Measurements from ENCODE around the gene MUC22.
"Not testable (repeated sequence)": the region's sequence is repeated elsewhere in the genome, so short reads cannot be mapped to it uniquely, and the experiment has no call there.

Gene MUC22

DNA sequence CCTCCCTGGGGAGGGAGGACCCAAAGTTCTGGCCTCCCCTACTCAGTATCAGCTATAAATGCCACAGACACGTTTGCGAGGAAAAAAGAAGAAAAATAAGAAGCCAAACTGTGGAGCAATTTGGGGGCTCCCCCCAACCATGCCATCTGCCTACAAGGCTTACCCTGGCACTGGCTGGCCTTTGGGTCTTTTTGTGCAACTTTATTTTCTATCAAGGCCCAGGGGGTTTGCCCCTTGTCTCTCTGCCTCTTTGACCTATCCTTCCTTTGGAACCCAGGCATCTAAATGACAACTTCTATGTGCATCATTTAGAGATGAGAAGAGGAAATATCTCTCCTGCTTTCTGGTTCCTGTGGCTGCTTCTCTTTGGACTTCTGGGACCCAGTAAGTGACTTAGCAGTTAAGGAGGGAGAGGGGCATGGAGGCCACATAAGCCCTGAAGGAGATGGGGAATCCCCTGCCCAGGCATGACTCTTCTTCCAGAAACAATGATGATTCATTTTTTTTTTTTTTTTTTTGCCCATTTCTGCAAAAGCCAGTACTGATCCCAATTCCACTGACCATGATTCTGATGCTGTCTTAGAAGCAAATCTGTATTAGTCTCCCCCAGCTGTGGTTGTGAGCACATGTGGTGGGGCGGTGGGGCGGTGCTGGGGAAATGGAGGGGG lies at the start of gene MUC22:
MUC22 (plus strand) TSS at position 82 of the 668 bp plus-strand sequence; CDS start at position 315, 233 bp downstream.
- DNase-seq (ENCODE audit: low spot score), result peak; percentile 68

DNA sequence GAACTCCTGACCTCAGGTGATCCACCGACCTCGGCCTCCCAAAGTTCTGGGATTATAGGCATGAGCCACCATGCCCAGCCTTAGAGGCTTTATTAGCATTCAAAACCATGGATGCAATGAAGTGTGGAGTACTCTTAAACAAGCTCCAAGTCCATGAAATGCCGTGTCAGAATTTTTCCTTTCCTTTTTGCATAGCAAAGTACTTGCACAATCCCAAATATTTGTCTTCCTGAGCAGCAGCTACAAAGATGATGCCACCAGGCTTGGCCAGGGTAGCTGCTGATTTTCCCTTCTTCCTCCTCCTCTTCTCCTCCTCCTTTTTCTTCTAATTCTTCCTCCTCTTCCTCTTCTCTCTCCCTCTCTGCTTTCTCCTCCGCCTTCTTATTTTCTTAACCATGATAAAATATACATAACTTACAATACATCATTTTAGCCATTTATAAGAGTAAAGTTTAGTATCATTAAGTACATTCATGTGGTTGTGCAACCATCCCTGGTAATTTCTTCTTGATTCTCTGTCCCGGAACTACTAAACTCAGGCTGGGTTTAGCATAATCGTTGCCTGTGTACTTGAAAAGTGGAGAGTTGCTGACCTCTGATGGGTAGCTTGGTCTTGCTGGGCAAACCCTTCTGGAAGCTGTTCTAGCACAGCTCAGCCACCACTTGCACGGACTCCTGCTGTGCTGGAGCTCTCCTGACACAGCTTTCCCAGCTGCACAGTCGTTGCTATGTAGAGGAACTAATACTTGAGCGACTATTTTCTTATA lies 49.2 kb upstream of the MUC22 start:
- DNase-seq (ENCODE audit: low spot score), result peak; percentile 62

- DNase-seq (ENCODE audit: low spot score), result no peak
Measured at GRCh38 chr6:30962716-30963115, 47.6 kb upstream of the MUC22 start.

- no peak for DNase-seq (ENCODE audit: low spot score)
Measured at GRCh38 chr6:30963641-30964040, 46.6 kb upstream of the MUC22 start.

DNA sequence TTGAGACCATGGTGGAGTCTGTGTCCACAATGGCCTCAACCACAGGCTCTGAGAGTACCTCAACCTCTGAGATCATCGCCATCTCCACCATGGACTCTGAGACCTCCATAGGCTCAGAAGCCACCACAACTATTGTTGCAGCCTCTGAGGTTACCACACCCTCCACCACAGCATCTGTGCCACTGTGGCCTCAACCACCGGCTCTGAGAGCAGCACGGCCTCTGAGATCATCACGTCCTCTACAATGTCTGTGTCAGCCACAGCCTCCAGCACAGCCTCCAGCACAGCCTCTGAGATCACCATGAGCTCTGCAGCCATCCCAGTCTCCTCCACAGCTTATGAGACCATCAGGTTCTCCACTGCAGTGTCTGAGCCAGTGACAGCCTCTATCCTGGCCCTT lies 46.2 kb upstream of the MUC22 start:
- no peak for DNase-seq (ENCODE audit: low spot score)

DNA sequence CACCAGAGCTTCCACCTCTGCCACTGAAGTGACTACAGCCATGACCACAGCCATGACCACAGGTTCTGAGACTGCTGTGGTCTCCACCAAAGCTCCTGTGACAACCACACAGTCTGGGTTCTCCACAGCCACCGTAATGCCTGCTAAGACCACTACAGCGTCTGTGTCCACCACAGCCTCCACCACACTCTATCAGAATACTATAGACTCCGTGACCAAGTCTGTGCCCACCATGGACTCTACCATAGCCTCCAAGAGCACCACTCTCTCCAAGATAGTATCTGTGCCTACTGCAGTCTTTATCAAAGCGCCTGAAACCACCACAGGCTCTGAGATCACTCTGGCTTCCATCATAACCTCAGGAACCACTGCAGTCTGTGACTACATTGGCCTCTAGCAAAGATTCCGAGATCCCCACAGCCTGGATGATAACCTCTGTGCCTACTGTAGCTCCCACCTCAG lies 45.1 kb upstream of the MUC22 start:
- no peak for DNase-seq (ENCODE audit: low spot score)

DNA sequence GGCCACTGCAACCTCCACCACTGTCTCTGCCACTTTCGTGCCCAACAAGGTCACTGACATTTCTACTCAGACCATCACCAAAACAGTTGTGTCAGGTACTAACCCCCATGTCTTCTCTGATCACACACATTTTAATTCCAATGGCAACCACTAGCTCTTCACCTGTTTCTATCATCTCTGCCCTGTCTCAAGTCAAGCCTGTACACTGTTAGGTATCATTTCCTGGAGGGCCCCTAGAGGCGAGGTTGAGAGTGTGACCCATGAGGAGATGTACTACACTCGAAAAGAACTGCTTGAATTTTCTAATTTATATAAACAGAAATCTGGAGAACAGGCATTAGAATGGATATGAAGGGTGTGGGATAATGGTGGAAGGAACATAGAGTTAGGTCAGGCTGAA lies 44.1 kb upstream of the MUC22 start:
- no peak for DNase-seq (ENCODE audit: low spot score)

DNA sequence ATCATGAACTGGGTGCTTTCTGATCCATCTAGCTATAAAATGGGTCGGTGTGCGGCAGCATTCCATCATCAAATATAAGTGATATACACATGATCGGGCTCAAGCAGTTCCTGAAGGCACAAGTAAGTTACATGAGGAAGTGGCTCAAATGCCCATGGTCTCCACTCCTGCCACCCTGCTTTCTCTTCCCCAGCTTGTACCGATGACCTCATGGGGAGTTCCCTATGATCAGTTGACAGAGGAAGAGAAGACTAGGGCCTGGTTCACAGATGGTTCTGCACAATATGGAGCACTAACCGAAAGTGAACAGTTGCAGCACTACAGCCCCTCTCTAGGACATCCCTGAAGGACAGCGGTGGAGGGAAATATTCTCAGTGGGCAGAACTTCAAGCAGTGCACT lies 41.1 kb upstream of the MUC22 start:
- not testable (repeated sequence) for DNase-seq (ENCODE audit: low spot score)

DNA sequence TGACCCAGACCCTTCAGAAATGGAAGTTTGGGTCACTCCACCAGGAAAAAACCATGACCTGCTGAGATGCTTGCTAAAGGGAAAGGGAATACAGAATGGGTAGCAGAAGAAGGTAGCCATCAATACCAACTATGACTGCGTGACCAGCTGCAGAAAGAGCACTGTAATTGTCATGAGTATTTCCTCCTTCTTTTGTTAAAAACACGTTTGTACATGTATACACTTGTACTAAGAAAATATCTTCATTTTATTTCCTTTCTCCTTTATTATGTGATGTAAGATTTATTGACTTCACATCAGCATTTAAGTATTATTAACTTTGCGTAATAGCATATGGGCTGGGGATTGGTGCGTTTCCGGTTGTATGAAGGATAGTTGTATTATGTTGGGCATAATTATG lies 39.3 kb upstream of the MUC22 start:
- DNase-seq (ENCODE audit: low spot score), result no peak

DNA sequence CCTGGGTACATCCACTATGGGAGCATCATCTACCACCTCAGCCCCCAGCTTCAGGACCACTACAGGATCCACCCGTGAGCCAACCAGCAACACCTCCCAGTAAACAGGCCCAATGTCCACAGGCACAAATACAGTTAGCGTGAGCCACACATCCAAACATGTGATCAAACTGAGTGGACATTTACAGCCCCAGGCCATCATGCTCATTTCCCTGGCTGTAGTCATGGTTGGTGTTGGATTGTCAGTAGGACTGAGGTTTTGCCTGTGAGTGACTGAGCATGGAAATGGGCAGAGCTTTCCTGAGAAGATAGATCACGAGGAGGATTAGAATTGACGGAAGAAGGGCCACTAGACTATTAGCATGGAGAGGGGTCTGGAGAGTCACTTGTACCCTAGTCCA lies 37.5 kb upstream of the MUC22 start:
- DNase-seq (ENCODE audit: low spot score), result no peak

DNA sequence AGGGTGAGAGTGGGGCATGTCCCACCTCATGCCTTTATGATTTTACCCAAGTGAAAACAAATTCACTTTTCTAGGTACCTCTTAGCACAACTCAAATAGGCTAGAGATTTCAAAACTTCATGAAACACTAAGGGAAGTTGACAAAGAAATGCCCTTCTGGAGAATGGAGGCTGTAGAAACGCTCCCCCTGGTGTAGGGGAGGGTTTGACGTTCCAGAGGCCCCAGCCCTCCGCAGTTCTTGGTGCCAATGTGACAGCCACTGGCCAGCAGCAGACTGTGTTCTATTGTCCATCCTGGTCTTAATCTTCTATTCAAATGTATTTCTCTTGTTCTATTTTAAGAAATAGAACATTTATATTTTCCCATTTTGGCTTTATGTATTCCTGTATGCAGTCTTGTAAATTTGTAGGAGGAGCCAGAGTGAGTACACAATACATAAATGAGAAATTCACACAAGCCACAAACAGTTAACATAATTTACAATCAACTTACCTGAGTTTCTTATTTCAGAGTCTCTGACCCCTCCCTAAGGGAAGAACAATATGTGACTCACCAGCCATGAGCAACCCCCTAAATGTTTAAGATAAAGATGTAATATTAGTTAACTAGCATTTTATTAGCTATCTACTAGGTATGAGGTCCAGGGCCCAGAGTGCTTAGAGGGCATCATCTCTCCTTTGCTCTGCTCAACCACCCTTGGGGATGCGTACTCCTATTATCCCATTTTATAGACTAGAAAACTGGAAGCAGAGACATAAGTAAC lies 35.6 kb upstream of the MUC22 start:
- DNase-seq (ENCODE audit: low spot score), result no peak

DNA sequence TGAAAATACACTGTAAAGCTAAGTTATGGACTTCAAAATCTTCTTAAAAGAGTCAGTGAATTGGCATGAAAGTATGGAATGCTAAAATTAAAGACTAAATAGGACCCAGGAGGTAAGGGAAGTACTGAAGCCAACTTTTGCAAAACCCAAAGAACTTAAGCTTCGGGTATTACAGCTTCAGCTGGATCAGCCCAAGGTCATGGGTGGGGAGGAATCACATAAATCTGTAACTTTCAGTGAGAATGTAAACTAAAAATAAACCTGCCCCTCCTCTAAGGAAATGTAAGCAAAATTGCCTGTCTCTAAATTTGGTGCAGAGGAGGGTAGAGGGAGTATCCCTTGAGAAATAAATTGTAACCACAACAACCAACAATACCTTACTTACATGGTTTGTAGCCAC lies 31.1 kb upstream of the MUC22 start:
- no peak for DNase-seq (ENCODE audit: low spot score)

DNA sequence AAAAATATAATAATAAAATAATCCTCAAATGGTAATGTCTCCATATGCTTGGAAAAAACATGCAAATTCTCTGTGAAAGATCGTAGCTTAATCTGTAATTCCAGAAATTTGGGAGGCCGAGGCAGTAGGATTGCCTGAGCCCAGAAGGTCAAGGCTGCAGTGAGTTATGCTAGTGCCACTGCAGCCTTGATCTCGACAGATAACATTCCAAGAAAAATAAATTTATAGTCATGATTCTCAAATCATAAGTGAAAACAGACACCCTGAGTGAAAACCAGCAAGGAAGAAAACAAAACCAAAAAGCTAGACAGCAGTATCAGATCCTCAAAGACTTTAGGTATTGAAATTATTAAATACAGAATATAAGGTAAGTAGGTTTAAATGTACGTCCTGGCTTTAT lies 30.6 kb upstream of the MUC22 start:
- no peak for DNase-seq (ENCODE audit: low spot score)

- DNase-seq (ENCODE audit: low spot score), result peak; percentile 66
Measured at GRCh38 chr6:30981942-30982772, 28.1 kb upstream of the MUC22 start.

- no peak for DNase-seq (ENCODE audit: low spot score)
Measured at GRCh38 chr6:30983439-30983838, 26.8 kb upstream of the MUC22 start, which contains the start of gene MUC21. TSS of gene MUC21 (plus strand) at chr6:30983718. CDS start at chr6:30983959, 241 bp downstream.

- no peak for DNase-seq (ENCODE audit: low spot score)
Measured at GRCh38 chr6:30985490-30985889, 24.8 kb upstream of the MUC22 start.

DNA sequence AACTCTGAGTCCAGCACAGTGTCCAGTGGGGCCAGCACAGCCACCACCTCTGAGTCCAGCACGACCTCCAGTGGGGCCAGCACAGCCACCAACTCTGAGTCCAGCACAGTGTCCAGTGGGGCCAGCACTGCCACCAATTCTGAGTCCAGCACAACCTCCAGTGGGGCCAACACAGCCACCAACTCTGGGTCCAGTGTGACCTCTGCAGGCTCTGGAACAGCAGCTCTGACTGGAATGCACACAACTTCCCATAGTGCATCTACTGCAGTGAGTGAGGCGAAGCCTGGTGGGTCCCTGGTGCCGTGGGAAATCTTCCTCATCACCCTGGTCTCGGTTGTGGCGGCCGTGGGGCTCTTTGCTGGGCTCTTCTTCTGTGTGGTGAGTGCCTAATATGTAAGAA lies 23.0 kb upstream of the MUC22 start:
- no peak for DNase-seq (ENCODE audit: low spot score)

DNA sequence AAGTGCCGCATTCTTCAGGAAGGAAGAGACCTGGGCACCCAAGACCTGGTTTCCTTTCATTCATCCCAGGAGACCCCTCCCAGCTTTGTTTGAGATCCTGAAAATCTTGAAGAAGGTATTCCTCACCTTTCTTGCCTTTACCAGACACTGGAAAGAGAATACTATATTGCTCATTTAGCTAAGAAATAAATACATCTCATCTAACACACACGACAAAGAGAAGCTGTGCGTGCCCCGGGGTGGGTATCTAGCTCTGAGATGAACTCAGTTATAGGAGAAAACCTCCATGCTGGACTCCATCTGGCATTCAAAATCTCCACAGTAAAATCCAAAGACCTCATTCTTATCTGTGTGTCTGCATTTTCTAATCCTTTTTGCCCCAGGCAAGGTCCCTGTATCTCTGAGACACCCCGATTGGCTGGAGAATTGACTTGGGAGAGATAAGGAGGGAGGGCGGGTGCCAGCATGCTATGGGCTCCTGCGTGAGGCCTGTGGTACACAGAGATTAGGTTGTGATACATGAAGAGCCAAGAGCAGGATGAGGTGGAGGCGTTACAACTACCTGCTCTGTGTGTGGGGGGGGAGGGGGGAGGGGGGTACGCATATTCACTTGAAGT lies 22.0 kb upstream of the MUC22 start:
- no peak for DNase-seq (ENCODE audit: low spot score)

GRCh38 chr6:30990422-30991086 lies 19.7 kb upstream of the MUC22 start:
- no peak for DNase-seq (ENCODE audit: low spot score)

DNA sequence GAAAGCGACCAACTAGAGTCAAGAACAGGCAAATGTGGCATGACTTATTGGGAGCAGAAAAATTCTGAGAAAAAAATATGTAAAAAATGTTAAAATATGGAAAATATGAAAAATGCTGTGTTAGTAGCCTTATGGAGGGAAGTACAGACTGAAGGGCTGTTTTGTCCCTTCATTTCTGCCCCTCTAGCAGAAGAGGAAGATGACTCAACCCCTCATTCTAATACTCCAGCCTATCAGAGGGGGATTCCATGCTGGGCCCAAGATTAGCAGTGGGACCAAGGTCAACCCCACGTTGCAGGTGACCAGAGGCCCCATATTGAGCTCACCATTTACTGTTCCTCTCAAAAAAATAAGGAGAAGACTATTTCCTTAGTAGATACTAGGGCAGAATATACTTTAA lies 18.4 kb upstream of the MUC22 start:
- DNase-seq (ENCODE audit: low spot score), result no peak

DNA sequence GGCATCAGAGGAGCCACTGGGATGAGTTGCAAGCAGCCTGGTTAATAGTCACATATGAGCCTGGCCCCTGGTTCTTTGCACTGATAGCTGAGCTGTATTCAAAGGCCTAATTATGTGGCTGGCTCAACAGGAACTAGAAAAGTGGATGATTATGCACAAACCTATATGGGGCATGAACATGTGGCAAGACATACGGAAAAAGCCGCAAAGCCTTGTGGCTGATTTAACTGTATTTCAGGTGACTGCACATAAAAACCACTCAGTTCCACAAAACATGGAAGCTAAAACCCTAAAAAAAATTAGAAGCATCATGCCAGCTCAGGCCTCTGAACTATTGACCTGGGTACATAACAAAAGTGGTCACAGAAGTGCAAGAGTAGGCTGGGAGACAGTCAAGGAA lies 13.0 kb upstream of the MUC22 start:
- DNase-seq (ENCODE audit: low spot score), result no peak
